ENCODE results near the gene ACAP3. TPM values are rescaled to one million over a fixed set of nuclear protein-coding genes. Genes with fewer than 3 reads are reported as not detected.

Gene ACAP3
- total and polyA plus RNA-seq, 2 experiments from 2014 or later, result 8.1 to 31.9 TPM

- H3K4me2 ChIP-seq, result no peak overlapping the region
- H3K4me3 Mint-ChIP-seq, result no peak overlapping the region
- H3K27ac Mint-ChIP-seq, result no peak overlapping the region
- no peak overlapping the region for H2AFZ ChIP-seq
- H3K9me3 Mint-ChIP-seq, result no peaks in the 10 kb centered on the region; the same call in 2 of the 3 replicates
- H3K27ac ChIP-seq (ENCODE audit: low read depth), result no peak overlapping the region
- no peaks in the 10 kb centered on the region for H3K9me2 ChIP-seq (ENCODE audit: insufficient read depth)
- no peaks in the 10 kb centered on the region for H3K36me3 ChIP-seq (ENCODE audit: insufficient read depth)
- H3K36me3 Mint-ChIP-seq (ENCODE audit: low read depth), result peaks cover 18% of the 10 kb centered on the region
- H3K4me1 ChIP-seq (ENCODE audit: insufficient read depth), result no peaks in the 10 kb centered on the region
- H3K27me3 ChIP-seq (ENCODE audit: insufficient read depth), result no peaks in the 10 kb centered on the region
- DNase-seq (ENCODE audit: low spot score), result no peak
- no peaks in the 10 kb centered on the region for H4K20me1 ChIP-seq (replicated peaks; ENCODE audit: insufficient read depth)
- H3K27me3 Mint-ChIP-seq (ENCODE audit: insufficient read depth, low read depth, poor library complexity), result peaks cover 6% of the 10 kb centered on the region
- H3K4me1 Mint-ChIP-seq, result no peaks in the 10 kb centered on the region; the same call in 2 of the 3 replicates
- H3K4me3 ChIP-seq, result no peak overlapping the region
- H3F3A ChIP-seq (replicated peaks; ENCODE audit: low read depth), result peaks cover 15% of the 10 kb centered on the region
- H3K79me2 ChIP-seq (replicated peaks; ENCODE audit: insufficient read depth), result no peaks in the 10 kb centered on the region
- no peak for TF ChIP-seq REST (IDR thresholded peaks at IDR 0.05; ENCODE audit: unreplicated experiment)
- TF ChIP-seq EZH2 (IDR thresholded peaks at IDR 0.05; ENCODE audit: low read depth, unreplicated experiment), result no peak
- no peak for TF ChIP-seq NANOG (IDR thresholded peaks at IDR 0.05; ENCODE audit: borderline replicate concordance)
- no peak for TF ChIP-seq POLR2AphosphoS5 (IDR thresholded peaks at IDR 0.05; ENCODE audit: low read depth)
- TF ChIP-seq JUNB (IDR thresholded peaks at IDR 0.05; ENCODE audit: unreplicated experiment), result no peak
- TF ChIP-seq CREB1 (CRISPR knock-in tag; IDR thresholded peaks at IDR 0.05; ENCODE audit: low read depth), result no peak
- TF ChIP-seq ZNF114 (CRISPR knock-in tag; IDR thresholded peaks at IDR 0.05), result no peak
- TF ChIP-seq ZNF462 (CRISPR knock-in tag; IDR thresholded peaks at IDR 0.05), result no peak
- TF ChIP-seq CTCF (conservative IDR thresholded peaks at IDR 0.05; ENCODE audit: low read depth in 2 of 2), result no peak
- TF ChIP-seq ETS1 (IDR thresholded peaks at IDR 0.05), result no peak
- ATAC-seq, result no peak
These were observed 30.5 kb upstream of the ACAP3 start for GRCh38 chr1:1338278-1338677.

All from GM23338 (cell line).